Amniotic epithelial cell (primary cell): ENCODE results near the gene MET.
A peak's percentile ranks its signal among the peaks of the same experiment; 100 is the strongest.
"Not testable (repeated sequence)": the region's sequence is repeated elsewhere in the genome, so short reads cannot be mapped to it uniquely, and the experiment has no call there.

ENCODE experiments used
- DNase-seq: peaks from one replicate; pipeline ENCODE4 v3.0.0-alpha.2; 2010; ENCODE audit warnings: low read depth

Gene MET

GRCh38 chr7:116671681-116672595, at the start of gene MET:
Gene MET, plus strand, starts transcription at chr7:116672196. Its CDS starts 26,889 bp downstream, at chr7:116699085.
- peak; percentile 63 for DNase-seq

GRCh38 chr7:116626886-116627285, 45.1 kb upstream of the MET start:
- no peak for DNase-seq

DNA sequence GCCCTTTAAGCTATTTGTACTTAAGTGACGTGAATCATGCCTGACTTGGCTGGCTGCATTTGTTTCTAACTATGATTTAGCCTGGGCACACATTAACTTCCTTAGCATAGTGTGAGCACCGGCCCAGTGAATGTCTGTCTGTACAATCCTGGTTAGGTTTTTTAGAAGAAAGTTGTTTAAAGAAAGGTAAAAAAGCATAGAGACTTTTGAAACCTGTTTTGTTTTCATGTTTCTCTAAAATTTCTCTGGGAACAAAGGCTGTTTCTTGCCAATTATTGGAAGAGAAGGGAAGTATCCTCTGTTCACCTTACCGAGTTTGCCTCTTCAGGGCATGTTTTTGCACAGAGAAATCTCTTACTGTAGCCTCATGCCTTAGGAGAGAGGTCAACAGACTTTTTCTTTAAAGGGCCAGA, 42.9 kb upstream of the MET start:
- DNase-seq, result peak; percentile 20

- DNase-seq, result no peak
These were observed 41.6 kb upstream of the MET start for GRCh38 chr7:116630357-116630756.

DNA sequence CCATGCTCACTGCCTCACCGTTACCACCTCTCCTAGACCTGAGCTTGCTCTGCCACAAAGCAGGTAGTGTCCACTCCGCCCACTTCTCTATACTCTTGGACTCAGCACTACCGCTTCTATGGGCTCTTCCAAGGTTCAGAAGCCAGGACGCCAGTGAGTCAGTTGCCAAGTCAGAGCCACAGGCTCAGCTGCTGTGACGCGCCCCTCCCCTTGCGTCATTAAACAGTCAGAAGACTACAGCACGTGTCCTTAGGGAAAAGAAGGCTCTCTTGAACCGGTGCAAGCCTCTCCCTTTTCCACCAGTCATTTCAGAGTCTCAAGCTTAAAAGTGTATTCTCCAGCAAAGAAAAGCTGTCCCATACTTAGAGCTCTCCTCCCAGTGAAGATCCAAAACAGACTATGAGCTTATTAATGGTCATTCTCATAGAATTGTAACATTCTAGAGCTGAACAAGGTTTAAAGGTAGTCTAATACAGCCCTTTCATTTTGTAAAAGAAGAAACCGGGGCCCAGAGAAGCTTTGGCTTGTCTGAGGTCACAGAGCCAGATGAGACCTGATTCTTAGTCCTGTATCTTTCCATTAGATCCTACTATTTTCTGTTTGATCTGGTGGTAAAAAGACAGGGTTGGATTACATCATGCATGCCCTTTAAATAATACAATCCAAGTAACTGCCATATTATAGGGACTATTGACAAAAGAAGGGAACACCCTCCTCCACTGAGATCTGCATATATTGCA, 40.9 kb upstream of the MET start:
- peak; percentile 80 for DNase-seq

DNA sequence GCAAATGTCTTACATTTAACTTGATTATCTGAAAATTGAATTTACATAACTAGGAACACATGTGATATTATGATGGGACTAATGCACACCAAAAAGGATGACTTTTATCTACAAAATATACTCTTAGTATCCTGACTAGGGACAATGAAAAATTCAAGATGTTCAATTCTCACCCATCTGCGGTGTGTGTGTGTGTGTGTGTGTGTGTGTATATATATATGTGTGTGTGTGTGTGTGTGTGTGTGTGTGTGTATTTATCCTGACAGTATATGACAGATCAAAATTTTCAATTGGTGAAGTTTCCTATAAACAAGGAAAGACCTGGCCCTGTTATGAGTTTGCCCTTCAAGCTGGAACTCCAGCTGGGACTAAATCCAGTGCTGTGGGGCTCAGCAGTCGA, 40.3 kb upstream of the MET start:
- no peak for DNase-seq

DNA sequence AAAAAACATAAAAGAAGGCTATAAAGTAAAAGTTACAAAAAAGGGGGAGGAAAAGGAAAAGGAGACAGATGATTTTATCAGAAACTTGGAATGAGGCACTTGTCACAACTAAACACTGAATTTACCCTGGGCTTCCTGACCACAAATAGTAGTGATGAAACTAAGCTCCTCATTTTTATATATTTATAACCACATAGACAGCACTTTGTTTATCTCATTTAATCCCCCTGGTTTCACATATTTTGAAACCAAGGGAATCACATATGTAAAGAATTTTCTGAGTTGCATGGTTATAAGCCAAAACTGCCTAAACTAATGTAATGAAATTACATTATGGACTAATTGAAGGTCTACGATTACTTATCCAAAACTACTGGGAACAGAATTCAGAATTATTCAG, 39.6 kb upstream of the MET start:
- peak; percentile 66 for DNase-seq

GRCh38 chr7:116633131-116633988, 38.6 kb upstream of the MET start:
- peak; percentile 60 for DNase-seq

GRCh38 chr7:116636997-116637396, 35.0 kb upstream of the MET start:
- DNase-seq, result no peak

DNA sequence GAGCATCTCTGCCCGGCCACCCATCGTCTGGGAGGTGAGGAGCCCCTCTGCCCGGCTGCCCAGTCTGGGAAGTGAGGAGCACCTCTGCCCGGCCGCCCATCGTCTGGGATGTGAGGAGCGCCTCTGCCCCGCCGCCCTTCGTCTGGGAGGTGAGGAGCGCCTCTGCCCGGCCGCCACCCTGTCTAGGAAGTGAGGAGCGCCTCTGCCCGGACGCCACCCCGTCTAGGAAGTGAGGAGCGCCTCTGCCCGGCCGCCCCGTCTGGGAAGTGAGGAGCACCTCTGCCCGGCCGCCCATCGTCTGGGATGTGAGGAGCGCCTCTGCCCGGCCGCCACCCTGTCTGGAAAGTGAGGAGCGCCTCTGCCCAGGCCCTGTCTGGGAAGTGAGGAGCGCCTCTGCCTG, 33.4 kb upstream of the MET start:
- DNase-seq, result not testable (repeated sequence)

- no peak for DNase-seq
These were observed 30.3 kb upstream of the MET start for GRCh38 chr7:116641551-116642153.

- DNase-seq, result not testable (repeated sequence)
These were observed 28.8 kb upstream of the MET start for GRCh38 chr7:116643148-116643547.

DNA sequence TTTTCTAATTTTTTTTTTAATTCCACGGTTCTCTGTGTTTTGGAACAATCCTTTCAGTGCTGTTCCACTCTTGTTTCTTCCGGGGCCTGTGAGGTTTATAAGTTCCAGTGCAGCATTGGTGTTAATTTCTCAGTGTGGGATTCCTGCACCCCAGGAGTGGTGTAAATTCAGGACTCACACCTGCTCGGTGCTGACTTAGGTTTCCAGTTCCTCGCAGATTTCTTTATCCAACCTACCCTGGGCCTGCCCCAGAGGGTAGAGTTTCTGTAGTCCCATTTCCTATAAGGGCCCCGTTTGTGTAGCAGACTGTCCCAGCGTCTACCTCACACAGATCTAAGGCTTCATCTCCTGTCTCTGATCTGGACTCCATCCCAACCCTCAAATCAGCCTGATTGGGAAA, 27.4 kb upstream of the MET start:
- DNase-seq, result no peak

- DNase-seq, result no peak
These were observed 24.7 kb upstream of the MET start for GRCh38 chr7:116647290-116647689.

- no peak for DNase-seq
These were observed 24.1 kb upstream of the MET start for GRCh38 chr7:116647861-116648260.

DNA sequence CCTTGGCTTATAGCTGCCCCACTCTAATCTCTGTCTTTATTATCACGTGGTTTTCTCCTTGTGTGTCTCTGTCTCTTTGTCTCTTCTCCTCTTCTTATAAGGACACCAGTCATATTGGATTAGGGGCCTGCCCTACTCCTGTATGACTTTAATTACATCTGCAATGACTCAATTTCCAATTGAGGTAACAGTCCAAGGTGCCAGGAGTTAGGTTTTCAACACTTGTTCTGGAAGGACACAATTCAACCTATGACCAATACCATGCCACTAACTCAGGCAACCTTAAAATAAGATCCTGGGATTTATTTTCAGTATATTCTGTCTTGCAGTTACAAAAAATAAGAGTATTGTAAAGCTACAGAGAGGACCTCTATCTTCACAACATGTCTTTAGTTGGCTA, 21.6 kb upstream of the MET start:
- no peak for DNase-seq

GRCh38 chr7:116652793-116653192, 19.2 kb upstream of the MET start:
- DNase-seq, result no peak

DNA sequence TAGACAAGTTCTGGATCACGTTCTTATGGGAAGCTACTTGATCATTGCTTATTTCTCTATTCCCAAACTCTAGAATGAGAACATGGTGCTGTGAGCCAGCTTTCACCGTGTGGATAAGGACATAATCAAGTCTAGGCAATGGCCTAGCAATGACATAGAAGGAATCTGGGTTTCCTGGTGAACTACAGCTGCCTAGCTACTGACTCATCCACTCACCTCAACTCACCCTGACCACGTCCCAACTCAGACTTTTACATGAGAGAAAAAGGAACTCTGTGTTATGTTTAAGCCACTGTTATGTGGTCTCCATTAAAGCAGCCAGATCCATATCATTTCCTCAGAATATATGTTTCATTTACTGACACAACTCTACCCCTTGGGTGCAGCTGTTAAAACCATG, 18.8 kb upstream of the MET start:
- DNase-seq, result peak; percentile 75

- no peak for DNase-seq
These were observed 18.4 kb upstream of the MET start for GRCh38 chr7:116653646-116654045.

GRCh38 chr7:116659248-116659647, 12.7 kb upstream of the MET start:
- DNase-seq, result not testable (repeated sequence)

DNA sequence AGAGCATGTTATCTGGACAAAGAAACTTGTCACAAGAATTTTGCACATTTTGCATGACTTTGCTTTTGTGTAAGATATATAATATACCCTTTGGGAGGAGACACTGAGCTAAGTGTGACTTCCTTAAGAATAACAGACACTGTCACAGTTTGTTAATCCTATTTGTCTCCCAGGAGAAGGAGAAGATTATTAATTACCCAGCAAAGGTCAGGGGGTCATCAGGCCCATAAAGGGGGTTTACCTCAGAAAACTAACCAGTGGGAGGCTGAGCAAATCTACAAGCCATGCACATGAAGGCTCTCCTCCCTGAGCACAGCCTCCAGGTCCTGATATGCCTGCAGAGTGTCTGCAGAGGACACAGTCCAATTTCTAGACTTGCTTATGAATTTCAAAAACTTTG, 10.1 kb upstream of the MET start:
- DNase-seq, result no peak

DNA sequence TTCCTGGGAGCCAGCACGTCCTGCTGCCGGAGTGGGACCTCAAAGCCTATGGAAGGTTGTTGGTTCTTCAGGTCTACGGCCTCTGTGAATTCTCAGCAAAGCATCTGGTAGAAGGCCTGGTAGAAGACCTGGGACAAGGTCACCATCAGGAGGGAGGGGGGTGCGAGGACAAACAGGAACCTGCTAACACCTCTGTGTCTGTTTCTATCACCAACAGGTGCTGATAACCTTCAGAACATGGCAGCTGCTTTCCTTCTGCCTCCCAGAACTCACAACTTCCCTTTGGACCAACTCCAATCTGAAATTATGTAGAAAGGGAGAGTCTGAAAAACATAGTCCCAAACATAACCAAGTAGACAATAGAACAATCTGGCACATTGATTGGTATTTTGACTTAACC, 8.3 kb upstream of the MET start:
- DNase-seq, result no peak
